Suprapubic skin (tissue), 4 donors: ENCODE measurements around the gene IGFBP3.

ENCODE experiments used
- CTCF ChIP-seq, 2 donors: fragments of 200-600 bp in 1 of 2; fragments of 450-650 bp in 1 of 2; sonication (generic) in 1 of 2; IDR thresholded peaks; one replicate each; pipeline ENCODE4 v1.5.1; 2016 to 2019; ENCODE audit warnings: antibody characterized with exemption in 2 of 2, mild to moderate bottlenecking in 1 of 2, moderate library complexity in 1 of 2
- EP300 ChIP-seq: sonication (generic); formaldehyde crosslinking; IDR thresholded peaks from one replicate; pipeline ENCODE4 v1.6.1; 2017; ENCODE audit warnings: antibody characterized with exemption
- POLR2A ChIP-seq, 2 donors: fragments of 450-650 bp; IDR thresholded peaks; one replicate each; pipeline ENCODE4 v1.6.1; 2017; ENCODE audit warnings: antibody characterized with exemption in 2 of 2, mild to moderate bottlenecking in 2 of 2, moderate library complexity in 2 of 2
- POLR2AphosphoS5 ChIP-seq, 3 donors: sonication (generic); formaldehyde crosslinking; IDR thresholded peaks; one replicate each; pipeline ENCODE4 v1.6.1; 2017; ENCODE audit warnings: antibody characterized with exemption in 3 of 3

DNA sequence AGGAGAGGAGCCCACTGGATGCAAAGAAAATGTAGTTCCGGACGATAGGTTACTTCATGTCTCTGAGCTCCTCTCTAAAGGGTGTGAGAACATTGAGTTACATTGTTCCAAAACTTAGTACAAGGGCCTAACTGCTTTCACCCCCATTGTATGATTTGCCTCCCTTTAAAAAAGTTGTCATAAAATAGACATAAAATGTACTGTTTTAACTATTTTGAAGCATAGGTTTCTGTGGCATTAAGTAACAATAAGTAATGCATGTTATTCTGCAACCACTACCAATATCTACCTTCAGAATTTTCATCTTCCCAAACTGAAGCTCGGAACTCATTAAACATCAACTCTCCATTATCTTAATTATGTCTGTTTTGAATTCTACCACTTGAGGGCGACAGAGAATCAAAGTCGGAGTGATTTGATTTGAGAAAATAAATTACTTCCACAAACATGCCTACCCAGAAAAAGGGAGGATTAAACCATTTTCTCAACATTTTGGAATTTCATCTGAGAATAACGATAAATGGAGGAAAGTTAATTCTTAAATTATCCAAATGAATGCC is 30.1 kb downstream of the IGFBP3 start:
- TF ChIP-seq CTCF (IDR thresholded peaks at IDR 0.05) (peak; percentile 51 to 57), POLR2A (IDR thresholded peaks at IDR 0.05) (no peak), POLR2AphosphoS5 (IDR thresholded peaks at IDR 0.05) (no peak), EP300 (no peak)
